HFFc6 (cell line): Measurements from ENCODE around the gene PLEKHN1. TPM values are rescaled to one million over a fixed set of nuclear protein-coding genes. Genes with fewer than 3 reads are reported as not detected.
A peak's percentile ranks its signal among the peaks of the same experiment; 100 is the strongest.

Experiments
- DNase-seq: peaks from one replicate; pipeline ENCODE4 v3.0.0-alpha.2; 2018
- H3K27ac Mint-ChIP-seq: 2 replicates; pipeline ENCODE4 v1.8.0; 2020; ENCODE audit warnings: mild to moderate bottlenecking, mixed read lengths
- H3K27me3 Mint-ChIP-seq: 2 replicates; pipeline ENCODE4 v1.8.0; 2021; ENCODE audit warnings: mild to moderate bottlenecking, moderate library complexity, mixed read lengths; ENCODE audit not compliant: insufficient read depth
- H3K36me3 Mint-ChIP-seq: 2 replicates; pipeline ENCODE4 v1.8.0; 2021; ENCODE audit warnings: low read depth, mixed read lengths
- H3K4me1 Mint-ChIP-seq: 2 replicates; pipeline ENCODE4 v1.8.0; 2020; ENCODE audit warnings: low read depth, mixed read lengths
- H3K4me3 Mint-ChIP-seq: 2 replicates; pipeline ENCODE4 v1.8.0; 2020; ENCODE audit warnings: mild to moderate bottlenecking, moderate library complexity, mixed read lengths
- H3K9me3 Mint-ChIP-seq: 2 replicates; pipeline ENCODE4 v1.8.0; 2020; ENCODE audit warnings: mild to moderate bottlenecking, mixed read lengths
- long read RNA-seq: library from polyadenylated mRNA; unstranded; transcript quantifications from one replicate; pipeline ENCODE4 v2.0.0, GENCODE V29; 2019
- total RNA-seq, 6 experiments: library from RNA; stranded (reverse); fragmentation: NEBNext Ultra II Directional; extraction: Animal tissue kit (Norgen Biotek cat#: 25700); gene quantifications; 2 replicates in 1 of 6; 3 replicates in 5 of 6; pipeline ENCODE4 v1.2.3, GENCODE V29; 2021
- TF ChIP-seq, protein P1 (sequence below): fragments of 200-600 bp; sonication (generic); IDR thresholded peaks from 2 replicates; pipeline ENCODE4 v1.5.0; 2021; ENCODE audit warnings: antibody characterized with exemption, mild to moderate bottlenecking

The PLEKHN1 gene, protein sequence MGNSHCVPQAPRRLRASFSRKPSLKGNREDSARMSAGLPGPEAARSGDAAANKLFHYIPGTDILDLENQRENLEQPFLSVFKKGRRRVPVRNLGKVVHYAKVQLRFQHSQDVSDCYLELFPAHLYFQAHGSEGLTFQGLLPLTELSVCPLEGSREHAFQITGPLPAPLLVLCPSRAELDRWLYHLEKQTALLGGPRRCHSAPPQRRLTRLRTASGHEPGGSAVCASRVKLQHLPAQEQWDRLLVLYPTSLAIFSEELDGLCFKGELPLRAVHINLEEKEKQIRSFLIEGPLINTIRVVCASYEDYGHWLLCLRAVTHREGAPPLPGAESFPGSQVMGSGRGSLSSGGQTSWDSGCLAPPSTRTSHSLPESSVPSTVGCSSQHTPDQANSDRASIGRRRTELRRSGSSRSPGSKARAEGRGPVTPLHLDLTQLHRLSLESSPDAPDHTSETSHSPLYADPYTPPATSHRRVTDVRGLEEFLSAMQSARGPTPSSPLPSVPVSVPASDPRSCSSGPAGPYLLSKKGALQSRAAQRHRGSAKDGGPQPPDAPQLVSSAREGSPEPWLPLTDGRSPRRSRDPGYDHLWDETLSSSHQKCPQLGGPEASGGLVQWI
- 1 to 10 TPM; 5.2 to 6.9 (median 6.0) TPM for total RNA-seq
- long read RNA-seq, partial matches to known transcripts, result 1 of 7 reads
- long read RNA-seq, other reads (novel, unspliced or antisense), result 6 of 7 reads

DNA sequence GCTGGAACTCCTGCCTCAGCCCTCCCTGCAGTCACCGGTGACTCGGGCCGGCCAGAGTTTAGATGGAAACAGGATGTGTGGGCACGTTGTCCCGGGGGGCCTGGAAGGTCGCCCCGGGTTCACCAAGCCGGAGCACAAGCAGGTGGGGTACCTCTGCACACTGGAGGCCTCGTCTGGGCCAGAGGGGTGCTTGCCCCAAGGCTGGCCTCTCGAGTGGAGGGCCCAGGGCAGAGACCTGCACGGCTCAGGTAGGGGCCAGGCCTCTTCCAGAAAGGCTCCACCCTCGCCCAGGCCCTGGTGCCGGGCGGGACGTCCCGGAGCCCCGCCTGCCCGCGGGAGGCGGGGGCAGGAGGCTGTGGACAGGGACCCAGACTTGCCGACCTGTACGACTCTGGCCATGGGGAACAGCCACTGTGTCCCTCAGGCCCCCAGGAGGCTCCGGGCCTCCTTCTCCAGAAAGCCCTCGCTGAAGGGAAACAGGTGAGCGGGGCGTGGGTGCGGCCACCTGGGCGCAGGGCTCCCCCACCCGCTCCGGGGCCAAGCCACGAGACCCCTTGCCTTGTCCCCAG lies at the start of gene PLEKHN1:
Gene PLEKHN1 (plus strand): TSS at position 348 of the 569 bp plus-strand sequence. CDS start 50 bp downstream, at position 398.
- Mint-ChIP-seq H3K27me3 (no peaks in the 10 kb centered on the region), H3K36me3 (no peaks in the 10 kb centered on the region; the same call in 1 of the 2 replicates), H3K4me3 (peak within 1 kb of the TSS; percentile 86), H3K4me1 (no peaks in the 10 kb centered on the region), H3K9me3 (no peaks in the 10 kb centered on the region), H3K27ac (peak within 1 kb of the TSS; percentile 73)
- peak; percentile 20 for DNase-seq
- TF ChIP-seq, protein P1, sequence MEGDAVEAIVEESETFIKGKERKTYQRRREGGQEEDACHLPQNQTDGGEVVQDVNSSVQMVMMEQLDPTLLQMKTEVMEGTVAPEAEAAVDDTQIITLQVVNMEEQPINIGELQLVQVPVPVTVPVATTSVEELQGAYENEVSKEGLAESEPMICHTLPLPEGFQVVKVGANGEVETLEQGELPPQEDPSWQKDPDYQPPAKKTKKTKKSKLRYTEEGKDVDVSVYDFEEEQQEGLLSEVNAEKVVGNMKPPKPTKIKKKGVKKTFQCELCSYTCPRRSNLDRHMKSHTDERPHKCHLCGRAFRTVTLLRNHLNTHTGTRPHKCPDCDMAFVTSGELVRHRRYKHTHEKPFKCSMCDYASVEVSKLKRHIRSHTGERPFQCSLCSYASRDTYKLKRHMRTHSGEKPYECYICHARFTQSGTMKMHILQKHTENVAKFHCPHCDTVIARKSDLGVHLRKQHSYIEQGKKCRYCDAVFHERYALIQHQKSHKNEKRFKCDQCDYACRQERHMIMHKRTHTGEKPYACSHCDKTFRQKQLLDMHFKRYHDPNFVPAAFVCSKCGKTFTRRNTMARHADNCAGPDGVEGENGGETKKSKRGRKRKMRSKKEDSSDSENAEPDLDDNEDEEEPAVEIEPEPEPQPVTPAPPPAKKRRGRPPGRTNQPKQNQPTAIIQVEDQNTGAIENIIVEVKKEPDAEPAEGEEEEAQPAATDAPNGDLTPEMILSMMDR, result no peak

GRCh38 chr1:917076-917459 lies 49.2 kb upstream of the PLEKHN1 start:
- TF ChIP-seq, protein P1, result no peak
- no peak overlapping the region; the same call in 1 of the 2 replicates for H3K4me3 Mint-ChIP-seq
- H3K27me3 Mint-ChIP-seq, result peaks cover 17% of the 10 kb centered on the region
- H3K9me3 Mint-ChIP-seq, result no peaks in the 10 kb centered on the region
- no peak for DNase-seq
- no peak overlapping the region for H3K27ac Mint-ChIP-seq
- H3K4me1 Mint-ChIP-seq, result peaks cover 28% of the 10 kb centered on the region
- H3K36me3 Mint-ChIP-seq, result peaks cover 4% of the 10 kb centered on the region; the same call in 1 of the 2 replicates

DNA sequence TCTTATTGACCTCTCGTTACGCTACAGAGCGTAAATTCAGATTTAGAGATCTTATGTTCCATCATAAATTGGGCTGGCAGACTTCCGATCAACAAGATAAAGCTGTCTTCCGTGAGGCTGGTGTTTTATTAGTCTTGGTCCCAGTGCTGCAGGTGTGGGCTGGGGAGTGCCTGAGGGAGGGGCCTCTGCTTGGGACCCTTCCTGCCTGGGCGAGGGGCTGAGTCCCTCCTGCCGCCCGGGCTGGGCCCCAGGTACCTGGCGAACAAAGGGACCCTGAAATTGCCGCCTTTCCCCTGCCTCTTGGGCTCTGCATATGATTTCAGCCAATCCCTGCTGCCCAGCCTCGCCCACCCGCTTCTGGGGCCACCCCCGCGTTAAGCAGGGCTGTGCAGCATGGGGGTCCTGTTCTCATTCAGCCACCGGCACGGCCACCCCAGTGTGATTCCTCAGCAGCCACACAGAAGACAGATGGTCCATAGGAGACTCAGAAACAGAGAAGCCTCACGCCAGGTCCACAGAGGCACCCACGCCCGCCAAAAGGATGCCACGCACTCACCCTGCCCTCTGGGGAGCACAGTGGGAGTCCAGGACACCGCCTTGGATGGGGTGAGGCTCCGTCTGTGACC lies 48.7 kb upstream of the PLEKHN1 start:
- H3K27ac Mint-ChIP-seq, result no peak overlapping the region
- TF ChIP-seq, protein P1, result no peak
- peaks cover 28% of the 10 kb centered on the region for H3K4me1 Mint-ChIP-seq
- H3K9me3 Mint-ChIP-seq, result no peaks in the 10 kb centered on the region
- peaks cover 17% of the 10 kb centered on the region for H3K27me3 Mint-ChIP-seq
- no peak for DNase-seq
- peaks cover 4% of the 10 kb centered on the region; the same call in 1 of the 2 replicates for H3K36me3 Mint-ChIP-seq
- H3K4me3 Mint-ChIP-seq, result no peak overlapping the region; the same call in 1 of the 2 replicates

DNA sequence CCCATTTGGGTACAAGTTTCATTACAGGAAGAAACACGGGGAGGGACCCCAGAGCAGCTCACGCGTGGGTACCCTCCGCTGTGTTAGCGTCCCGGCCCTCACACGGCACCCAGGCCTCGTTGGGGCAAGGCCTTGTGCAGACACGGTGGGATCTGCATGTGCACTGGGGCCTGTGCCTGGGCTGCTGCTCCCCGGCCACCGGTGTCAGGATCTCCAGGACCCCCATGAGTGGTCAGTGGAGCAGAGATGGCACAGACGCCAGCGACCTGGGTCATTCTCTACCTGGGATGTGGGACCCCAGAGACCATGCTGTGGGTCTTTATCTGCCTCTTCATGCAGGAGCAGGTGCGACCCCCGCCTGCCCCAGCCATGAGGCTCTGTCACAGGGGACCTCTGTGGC lies 47.9 kb upstream of the PLEKHN1 start:
- TF ChIP-seq, protein P1, result no peak
- Mint-ChIP-seq H3K4me3 (no peak overlapping the region), H3K27me3 (peaks cover 15% of the 10 kb centered on the region), H3K27ac (no peak overlapping the region), H3K4me1 (peaks cover 31% of the 10 kb centered on the region), H3K9me3 (no peaks in the 10 kb centered on the region), H3K36me3 (peaks cover 4% of the 10 kb centered on the region; the same call in 1 of the 2 replicates)
- DNase-seq, result no peak

GRCh38 chr1:918843-919242 lies 47.4 kb upstream of the PLEKHN1 start:
- H3K36me3 Mint-ChIP-seq, result peaks cover 4% of the 10 kb centered on the region; the same call in 1 of the 2 replicates
- peaks cover 15% of the 10 kb centered on the region for H3K27me3 Mint-ChIP-seq
- no peaks in the 10 kb centered on the region for H3K9me3 Mint-ChIP-seq
- TF ChIP-seq, protein P1, result no peak
- no peak overlapping the region for H3K27ac Mint-ChIP-seq
- no peak for DNase-seq
- H3K4me3 Mint-ChIP-seq, result no peak overlapping the region
- H3K4me1 Mint-ChIP-seq, result peaks cover 32% of the 10 kb centered on the region
